GM12878 (cell line): ENCODE measurements around the gene SEC63. TPM values are rescaled to one million over a fixed set of nuclear protein-coding genes. Genes with fewer than 3 reads are reported as not detected.

Experiments
- ATAC-seq: fragments of 200-7000 bp; cut with Tn5 transposase; 3 replicates; pipeline ENCODE4 v1.9.1; 2020; ENCODE audit warnings: mild to moderate bottlenecking, moderate library complexity
- BruUV-seq: library from RNA; stranded (reverse); fragments of 400-500 nt; replicated peaks from 2 replicates; lab custom pipeline; 2021; lab: Mats Ljungman, UMichigan
- CTCF ChIA-PET: fragments of 300-600 bp; sonication (Branson Sonifier 250); formaldehyde crosslinking; extraction: SDS; loops from one replicate; lab custom pipeline; 2021; ENCODE audit warnings: inconsistent platforms; lab: Yijun Ruan, JAX
- POLR2A ChIA-PET: fragments of 350-600 bp; formaldehyde crosslinking; extraction: SDS; loops from one replicate; lab custom pipeline; 2021; ENCODE audit warnings: inconsistent platforms; lab: Charles Lee
- RAD21 ChIA-PET: fragments of 300-600 bp; sonication (Branson Sonifier 250); formaldehyde crosslinking; loops from one replicate; lab custom pipeline; 2023; ENCODE audit warnings: antibody characterized with exemption; ENCODE audit not compliant: unreplicated experiment; lab: Charles Lee
- SMC1A ChIA-PET: fragments of 300-600 bp; sonication (Branson Sonifier 250); formaldehyde crosslinking; loops from one replicate; lab custom pipeline; 2023; ENCODE audit not compliant: unreplicated experiment, uncharacterized antibody; lab: Charles Lee
- DNase-seq: peaks from one replicate; pipeline ENCODE4 v3.0.0-alpha.2; 2011; ENCODE audit warnings: low read depth, low spot score
- FAIRE-seq: peaks from 3 replicates; lab custom pipeline; 2011; peaks lifted over from hg19 to GRCh38; lab: Jason Lieb, UNC
- H2AFZ ChIP-seq: 2 replicates; pipeline ENCODE4 v1.6.0; 2011; ENCODE audit warnings: low read depth, low read length, control low read depth; ENCODE audit not compliant: control insufficient read depth
- H3K27ac ChIP-seq: 2 replicates; pipeline ENCODE4 v1.5.1; 2011; ENCODE audit warnings: control low read depth; ENCODE audit not compliant: control insufficient read depth, insufficient read depth
- H3K27me3 ChIP-seq, 2 experiments: replicated peaks in 1 of 2; 2 replicates each; pipeline versions ENCODE4 v1.6.0 to v1.6.1; 2011; ENCODE audit warnings: low read length in 1 of 2; ENCODE audit not compliant: control insufficient read depth in 2 of 2, insufficient read depth in 2 of 2
- H3K36me3 ChIP-seq, 2 experiments: 2 replicates each; pipeline ENCODE4 v1.5.1; 2011; ENCODE audit warnings: low read length in 1 of 2; ENCODE audit not compliant: control insufficient read depth in 2 of 2, insufficient read depth in 2 of 2
- H3K4me1 ChIP-seq: 2 replicates; pipeline ENCODE4 v1.6.1; 2011; ENCODE audit warnings: mild to moderate bottlenecking, low read length, moderate library complexity, mixed read lengths; ENCODE audit not compliant: control insufficient read depth, insufficient read depth
- H3K4me2 ChIP-seq: 2 replicates; pipeline ENCODE4 v1.6.0; 2011; ENCODE audit warnings: control low read depth; ENCODE audit not compliant: control insufficient read depth, insufficient read depth
- H3K4me3 ChIP-seq: fragments of 200-600 bp; sonication (generic); 2 replicates; pipeline ENCODE4 v1.5.1; 2016
- H3K79me2 ChIP-seq: 2 replicates; pipeline ENCODE4 v1.6.0; 2011; ENCODE audit warnings: low read length; ENCODE audit not compliant: control insufficient read depth, insufficient read depth
- H3K9ac ChIP-seq: 2 replicates; pipeline ENCODE4 v1.8.0; 2011; ENCODE audit warnings: low read length, control low read depth, mixed read lengths; ENCODE audit not compliant: control insufficient read depth, insufficient read depth
- H3K9me3 ChIP-seq: replicated peaks from 3 replicates; pipeline ENCODE4 v1.5.1; 2011; ENCODE audit warnings: mild to moderate bottlenecking, low read length; ENCODE audit not compliant: control insufficient read depth, insufficient read depth
- H4K20me1 ChIP-seq: 2 replicates; pipeline ENCODE4 v1.6.0; 2011; ENCODE audit not compliant: control insufficient read depth, insufficient read depth
- JUND ChIP-seq: IDR thresholded peaks from 2 replicates; pipeline ENCODE4 v1.6.1; 2012; ENCODE audit warnings: low read depth, mild to moderate bottlenecking, low read length, improper control_type of control experiment, moderate library complexity
- NFXL1 ChIP-seq: fragments of 450-650 bp; IDR thresholded peaks from 2 replicates; pipeline ENCODE4 v1.6.1; 2017; ENCODE audit warnings: antibody characterized with exemption, mild to moderate bottlenecking, borderline replicate concordance
- PAX5 ChIP-seq: IDR thresholded peaks from 2 replicates; pipeline ENCODE4 v1.6.1; 2011; ENCODE audit warnings: low read depth, low read length, borderline replicate concordance
- POU2F2 ChIP-seq: IDR thresholded peaks from 3 replicates; pipeline ENCODE4 v1.6.1; 2011; ENCODE audit warnings: low read depth, mild to moderate bottlenecking, low read length, borderline replicate concordance
- PRDM15 ChIP-seq: fragments of 450-650 bp; formaldehyde crosslinking; IDR thresholded peaks from 2 replicates; pipeline ENCODE4 v1.4.0; 2020; ENCODE audit warnings: mild to moderate bottlenecking, moderate library complexity
- STAT1 ChIP-seq: fragments of 450-650 bp; conservative IDR thresholded peaks from 2 replicates; pipeline ENCODE4 v1.6.1; 2014; ENCODE audit warnings: antibody characterized with exemption, mild to moderate bottlenecking
- WGBS: methylation state at CpG from one replicate; pipeline ENCODE4 v1.1.6; 2016; ENCODE audit warnings: low lambda C conversion rate; ENCODE audit not compliant: insufficient replicate concordance, insufficient coverage; ENCODE audit errors: missing lambda C conversion rate; 5-methylcytosine and 5-hydroxymethylcytosine counted together
- in situ Hi-C: fragments of 300-500 bp; cut with MboI; formaldehyde crosslinking; loops from 9 replicates; pipeline ENCODE4 v1.14.3; 2018; ENCODE audit warnings: mixed read lengths
- intact Hi-C: fragments of 100-400 bp; cut with micrococcal nuclease; formaldehyde crosslinking; loops from one replicate; pipeline ENCODE4 v1.14.2; 2022; ENCODE audit not compliant: unreplicated experiment
- polyA plus RNA-seq, 11 experiments: library from polyadenylated mRNA; depleted of rRNA in 4 of 11; unstranded in 6 of 11; stranded (reverse) in 5 of 11; fragments of >200 nt; fragmentation: Nextera tagmentation in 4 of 11; fragmentation: Illumina TruSeq in 1 of 11; extraction: Ambion mirVana in 4 of 11; extraction: Trizol in 1 of 11; gene quantifications; 1 replicate in 1 of 11; 2 replicates in 10 of 11; pipeline versions ENCODE4 v1.2.1 to v1.2.3, GENCODE V29; 2011 to 2016; ENCODE audit warnings: inconsistent platforms in 2 of 11, missing spikeins in 2 of 11, low read depth in 1 of 11
- total RNA-seq, 4 experiments: library from RNA; depleted of rRNA in 3 of 4; stranded (reverse); fragments of >200 nt in 3 of 4; fragmentation: Illumina TruSeq in 1 of 4; extraction: Trizol in 1 of 4; gene quantifications; 2 replicates each; pipeline versions ENCODE4 v1.2.1 to v1.2.3, GENCODE V29; 2013 to 2021

Gene SEC63
- total and polyA plus RNA-seq, 10 of the 15 experiments (the other 5 are each of a cell fraction or from before 2014, with no cell fraction given) = 10.1 to 87.0 (median 34.3) TPM

- no peaks in the 10 kb centered on the region for H3K36me3 ChIP-seq
- no peaks in the 10 kb centered on the region for H4K20me1 ChIP-seq
- TF ChIP-seq STAT1 (no peak), PAX5 (no peak), JUND (no peak), NFXL1 (no peak), POU2F2 (no peak), PRDM15 (no peak)
- H3K4me2 ChIP-seq = no peak overlapping the region
- H3K9ac ChIP-seq = no peak overlapping the region
- POLR2A ChIA-PET = no interaction called here
- H3K4me1 ChIP-seq = no peaks in the 10 kb centered on the region
- WGBS = 84% methylated on average over 4 of the region's 4 CpGs
- RAD21 ChIA-PET = no interaction called here
- no peak overlapping the region for H3K4me3 ChIP-seq
- in situ Hi-C loops = no loop called here
- FAIRE-seq (no peak), DNase-seq (no peak), ATAC-seq (no peak)
- no peak overlapping the region for H2AFZ ChIP-seq
- no TSS peak for BruUV-seq
- no peak overlapping the region for H3K27ac ChIP-seq
- no peaks in the 10 kb centered on the region for H3K79me2 ChIP-seq
- CTCF ChIA-PET = interaction anchor here (3.9 kb wide), 1 partner anchor 15 kb away, joined by 22 read pairs; no protein-coding TSS in a partner anchor
- no peaks in the 10 kb centered on the region for H3K27me3 ChIP-seq
- intact Hi-C loops = no loop called here
- SMC1A ChIA-PET = interaction anchor here (1.1 to 1.6 kb wide), 2 partner anchors 9 to 84 kb away, joined by 3 read pairs; no protein-coding TSS in a partner anchor
- H3K9me3 ChIP-seq = no peaks in the 10 kb centered on the region
Observed at GRCh38 chr6:107965746-107966145, 7.7 kb upstream of the SEC63 start.
